Measurements from ENCODE around the gene FGD2.

FGD2 gene

GRCh38 chr6:37007340-37008043 lies 2.0 kb downstream of the FGD2 start:
- Histone ChIP-seq H3K27ac (ENCODE audit: low read depth, low read length) (no peak overlapping the region), H3K4me3 (ENCODE audit: low read length) (peak overlapping the region; percentile 51)

GRCh38 chr6:37008484-37009465 lies 3.3 kb downstream of the FGD2 start:
- no peak overlapping the region for H3K27ac ChIP-seq (ENCODE audit: low read depth, low read length)
- no peak overlapping the region for H3K4me3 ChIP-seq (ENCODE audit: low read length)
- no peak overlapping the region for H3K9ac ChIP-seq (ENCODE audit: low read length)

More at GRCh38 chr6:37007340-37008043, 2.0 kb downstream of the FGD2 start:
- no peaks in the 10 kb centered on the region for H3K4me1 ChIP-seq (ENCODE audit: control insufficient read depth, insufficient read depth, low read length)
- H3K9ac ChIP-seq (ENCODE audit: low read length) = no peak overlapping the region
- H3K36me3 ChIP-seq (ENCODE audit: control insufficient read depth, insufficient read depth, low read length) = no peaks in the 10 kb centered on the region
- H3K27me3 ChIP-seq (ENCODE audit: control insufficient read depth, insufficient read depth, low read length) = no peaks in the 10 kb centered on the region

GRCh38 chr6:37010402-37010892 lies 5.0 kb downstream of the FGD2 start:
- no peak overlapping the region for H3K9ac ChIP-seq (ENCODE audit: low read length)

More at GRCh38 chr6:37008484-37009465, 3.3 kb downstream of the FGD2 start:
- no peaks in the 10 kb centered on the region for H3K36me3 ChIP-seq (ENCODE audit: control insufficient read depth, insufficient read depth, low read length)
- H3K4me1 ChIP-seq (ENCODE audit: control insufficient read depth, insufficient read depth, low read length) = no peaks in the 10 kb centered on the region
- no peaks in the 10 kb centered on the region for H3K27me3 ChIP-seq (ENCODE audit: control insufficient read depth, insufficient read depth, low read length)

GRCh38 chr6:37011656-37012378 lies 6.4 kb downstream of the FGD2 start:
- H3K36me3 ChIP-seq (ENCODE audit: control insufficient read depth, insufficient read depth, low read length) = no peaks in the 10 kb centered on the region
- H3K27ac ChIP-seq (ENCODE audit: low read depth, low read length) = no peak overlapping the region
- H3K4me3 ChIP-seq (ENCODE audit: low read length) = no peak overlapping the region
- H3K4me1 ChIP-seq (ENCODE audit: control insufficient read depth, insufficient read depth, low read length) = no peaks in the 10 kb centered on the region
- no peaks in the 10 kb centered on the region for H3K27me3 ChIP-seq (ENCODE audit: control insufficient read depth, insufficient read depth, low read length)
- H3K9ac ChIP-seq (ENCODE audit: low read length) = no peak overlapping the region

More at GRCh38 chr6:37010402-37010892, 5.0 kb downstream of the FGD2 start:
- Histone ChIP-seq H3K4me1 (ENCODE audit: control insufficient read depth, insufficient read depth, low read length) (no peaks in the 10 kb centered on the region), H3K27me3 (ENCODE audit: control insufficient read depth, insufficient read depth, low read length) (no peaks in the 10 kb centered on the region), H3K4me3 (ENCODE audit: low read length) (no peak overlapping the region), H3K36me3 (ENCODE audit: control insufficient read depth, insufficient read depth, low read length) (no peaks in the 10 kb centered on the region), H3K27ac (ENCODE audit: low read depth, low read length) (no peak overlapping the region)

GRCh38 chr6:37013516-37014491 lies 8.3 kb downstream of the FGD2 start:
- no peak overlapping the region for H3K9ac ChIP-seq (ENCODE audit: low read length)
- no peaks in the 10 kb centered on the region for H3K36me3 ChIP-seq (ENCODE audit: control insufficient read depth, insufficient read depth, low read length)
- no peaks in the 10 kb centered on the region for H3K4me1 ChIP-seq (ENCODE audit: control insufficient read depth, insufficient read depth, low read length)
- H3K27me3 ChIP-seq (ENCODE audit: control insufficient read depth, insufficient read depth, low read length) = no peaks in the 10 kb centered on the region
- H3K27ac ChIP-seq (ENCODE audit: low read depth, low read length) = no peak overlapping the region
- no peak overlapping the region for H3K4me3 ChIP-seq (ENCODE audit: low read length)

- H3K4me3 ChIP-seq (ENCODE audit: low read length) = no peak overlapping the region
- H3K27ac ChIP-seq (ENCODE audit: low read depth, low read length) = no peak overlapping the region
- peaks cover 5% of the 10 kb centered on the region for H3K4me1 ChIP-seq (ENCODE audit: control insufficient read depth, insufficient read depth, low read length)
- H3K27me3 ChIP-seq (ENCODE audit: control insufficient read depth, insufficient read depth, low read length) = no peaks in the 10 kb centered on the region
- H3K9ac ChIP-seq (ENCODE audit: low read length) = no peak overlapping the region
- no peaks in the 10 kb centered on the region for H3K36me3 ChIP-seq (ENCODE audit: control insufficient read depth, insufficient read depth, low read length)
These were observed 9.2 kb downstream of the FGD2 start for GRCh38 chr6:37014667-37015066.

- H3K4me3 ChIP-seq (ENCODE audit: low read length) = no peak overlapping the region
- no peaks in the 10 kb centered on the region for H3K36me3 ChIP-seq (ENCODE audit: control insufficient read depth, insufficient read depth, low read length)
- H3K27me3 ChIP-seq (ENCODE audit: control insufficient read depth, insufficient read depth, low read length) = no peaks in the 10 kb centered on the region
- H3K4me1 ChIP-seq (ENCODE audit: control insufficient read depth, insufficient read depth, low read length) = peaks cover 5% of the 10 kb centered on the region
- H3K9ac ChIP-seq (ENCODE audit: low read length) = no peak overlapping the region
- no peak overlapping the region for H3K27ac ChIP-seq (ENCODE audit: low read depth, low read length)
These were observed 10.1 kb downstream of the FGD2 start for GRCh38 chr6:37015532-37015931.

- Histone ChIP-seq H3K27me3 (ENCODE audit: control insufficient read depth, insufficient read depth, low read length) (no peaks in the 10 kb centered on the region), H3K4me3 (ENCODE audit: low read length) (no peak overlapping the region), H3K36me3 (ENCODE audit: control insufficient read depth, insufficient read depth, low read length) (no peaks in the 10 kb centered on the region), H3K4me1 (ENCODE audit: control insufficient read depth, insufficient read depth, low read length) (peaks cover 5% of the 10 kb centered on the region), H3K9ac (ENCODE audit: low read length) (no peak overlapping the region), H3K27ac (ENCODE audit: low read depth, low read length) (no peak overlapping the region)
These were observed 11.5 kb downstream of the FGD2 start for GRCh38 chr6:37016995-37017394.

GRCh38 chr6:37017606-37018197 lies 12.2 kb downstream of the FGD2 start:
- Histone ChIP-seq H3K27me3 (ENCODE audit: control insufficient read depth, insufficient read depth, low read length) (no peaks in the 10 kb centered on the region), H3K9ac (ENCODE audit: low read length) (no peak overlapping the region), H3K27ac (ENCODE audit: low read depth, low read length) (peak overlapping the region; percentile 1), H3K4me1 (ENCODE audit: control insufficient read depth, insufficient read depth, low read length) (peaks cover 5% of the 10 kb centered on the region), H3K4me3 (ENCODE audit: low read length) (no peak overlapping the region), H3K36me3 (ENCODE audit: control insufficient read depth, insufficient read depth, low read length) (no peaks in the 10 kb centered on the region)

- peaks cover 5% of the 10 kb centered on the region for H3K4me1 ChIP-seq (ENCODE audit: control insufficient read depth, insufficient read depth, low read length)
- peak overlapping the region; percentile 1 for H3K27ac ChIP-seq (ENCODE audit: low read depth, low read length)
- H3K9ac ChIP-seq (ENCODE audit: low read length) = no peak overlapping the region
- H3K4me3 ChIP-seq (ENCODE audit: low read length) = no peak overlapping the region
- no peaks in the 10 kb centered on the region for H3K36me3 ChIP-seq (ENCODE audit: control insufficient read depth, insufficient read depth, low read length)
- H3K27me3 ChIP-seq (ENCODE audit: control insufficient read depth, insufficient read depth, low read length) = no peaks in the 10 kb centered on the region
These were observed 13.0 kb downstream of the FGD2 start for GRCh38 chr6:37018198-37019064.
